GM18861 (cell line): ENCODE results near the gene SPDYE2.
"Not testable (repeated sequence)": the region's sequence is repeated elsewhere in the genome, so short reads cannot be mapped to it uniquely, and the experiment has no call there.

Source experiments
- ATAC-seq: cut with Tn5 transposase; IDR thresholded peaks from one replicate; pipeline ENCODE4 v1.9.1; 2021; ENCODE audit not compliant: unreplicated experiment

The SPDYE2 gene

DNA sequence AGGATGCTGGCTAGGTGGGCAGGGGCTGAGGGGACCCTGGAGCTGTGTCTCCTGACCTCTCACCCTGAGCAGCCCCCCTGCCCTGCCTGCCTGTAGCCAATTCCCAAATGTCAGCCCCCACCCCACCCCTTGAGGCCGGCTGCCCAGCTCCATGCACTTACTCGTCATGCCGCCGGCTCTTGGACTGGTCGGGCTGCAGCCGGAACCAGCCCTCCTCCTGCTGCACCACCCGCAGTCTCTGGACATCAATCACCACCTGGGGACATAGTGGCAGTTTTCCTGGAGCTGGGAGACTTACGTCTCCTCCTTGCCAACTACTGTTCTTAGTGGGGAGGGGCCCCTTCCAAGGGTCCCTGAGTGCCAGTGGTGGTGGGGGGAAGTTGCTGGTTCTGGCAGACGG lies 48.7 kb downstream of the SPDYE2 start:
- not testable (repeated sequence) for ATAC-seq

GRCh38 chr7:102602317-102602716 lies 51.3 kb downstream of the SPDYE2 start:
- ATAC-seq: not testable (repeated sequence)

DNA sequence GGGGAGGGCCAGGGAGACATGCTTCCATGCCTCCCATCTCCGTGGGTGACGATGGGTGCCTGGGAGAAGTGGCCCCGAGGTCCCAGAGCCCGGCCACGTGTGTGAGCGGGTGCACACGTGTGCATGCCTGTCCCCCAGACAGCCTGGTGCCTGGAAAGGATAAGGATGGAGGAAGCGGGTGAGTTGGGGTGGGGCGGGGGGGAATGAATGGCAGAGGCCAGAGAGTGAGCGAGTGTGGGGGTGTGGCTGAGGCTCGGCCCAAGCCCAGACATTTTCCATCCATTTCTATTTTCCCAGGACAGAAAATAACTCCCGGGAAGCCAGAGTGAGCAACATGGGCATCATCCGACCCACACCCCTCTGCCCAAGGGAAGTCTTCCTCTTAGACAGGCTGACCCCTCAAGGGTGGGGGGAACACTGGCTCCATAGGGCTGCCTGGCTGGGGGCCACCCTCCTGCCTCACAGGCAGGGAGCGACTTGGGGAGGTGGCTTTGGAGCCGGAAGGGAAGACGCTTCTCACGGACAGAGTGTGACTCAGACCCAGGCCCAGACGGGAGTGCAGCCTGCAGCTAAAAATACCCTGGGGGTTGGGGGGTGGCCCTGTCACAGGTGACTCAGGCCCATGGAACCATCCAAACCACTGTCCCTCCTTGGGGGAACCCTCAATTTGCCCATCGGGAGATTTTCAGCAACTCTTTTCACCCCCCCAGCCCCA lies 53.6 kb downstream of the SPDYE2 start:
- ATAC-seq: not testable (repeated sequence)

DNA sequence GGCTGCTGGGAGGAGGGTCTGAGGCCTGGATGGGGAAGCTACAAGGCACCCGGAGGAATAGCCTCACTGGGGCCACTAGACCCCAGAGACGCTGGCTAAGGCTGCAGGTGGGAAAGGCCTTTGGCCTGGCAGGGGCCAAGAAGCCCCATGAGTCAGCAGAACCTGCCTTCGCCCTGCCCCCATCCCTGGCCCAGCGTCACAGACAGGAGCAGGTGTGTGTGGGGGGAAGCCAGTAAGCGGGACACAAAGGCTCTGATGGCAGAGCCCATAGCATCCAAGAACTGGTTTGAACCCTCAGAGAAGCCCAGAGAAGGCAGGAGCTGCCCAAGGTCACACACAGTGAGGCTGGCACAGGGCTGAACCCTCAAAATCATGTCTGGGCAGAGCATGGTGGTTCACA lies 55.8 kb downstream of the SPDYE2 start:
- ATAC-seq: not testable (repeated sequence)

- ATAC-seq: not testable (repeated sequence)
Measured at GRCh38 chr7:102609734-102610133, 58.7 kb downstream of the SPDYE2 start.

DNA sequence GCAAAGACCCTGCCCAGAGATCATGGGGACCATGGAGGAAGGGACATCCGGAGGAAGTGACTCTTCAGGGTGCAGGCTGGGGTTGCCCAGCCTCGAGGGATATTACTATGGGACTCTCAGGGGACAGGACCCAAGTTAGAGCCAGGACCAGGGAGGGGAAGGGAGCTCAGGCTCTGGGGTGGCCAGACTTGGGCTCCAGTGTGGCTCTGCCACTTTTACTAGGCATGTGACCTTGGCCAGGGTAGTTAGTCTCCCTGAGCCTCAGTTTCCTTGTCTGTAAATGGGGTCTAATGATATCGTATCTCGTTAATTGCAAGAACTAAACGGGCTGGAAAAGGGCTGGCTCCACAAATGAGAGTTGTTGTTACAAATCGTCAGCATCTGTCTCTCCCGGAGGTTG lies 59.4 kb downstream of the SPDYE2 start:
- ATAC-seq: not testable (repeated sequence)

DNA sequence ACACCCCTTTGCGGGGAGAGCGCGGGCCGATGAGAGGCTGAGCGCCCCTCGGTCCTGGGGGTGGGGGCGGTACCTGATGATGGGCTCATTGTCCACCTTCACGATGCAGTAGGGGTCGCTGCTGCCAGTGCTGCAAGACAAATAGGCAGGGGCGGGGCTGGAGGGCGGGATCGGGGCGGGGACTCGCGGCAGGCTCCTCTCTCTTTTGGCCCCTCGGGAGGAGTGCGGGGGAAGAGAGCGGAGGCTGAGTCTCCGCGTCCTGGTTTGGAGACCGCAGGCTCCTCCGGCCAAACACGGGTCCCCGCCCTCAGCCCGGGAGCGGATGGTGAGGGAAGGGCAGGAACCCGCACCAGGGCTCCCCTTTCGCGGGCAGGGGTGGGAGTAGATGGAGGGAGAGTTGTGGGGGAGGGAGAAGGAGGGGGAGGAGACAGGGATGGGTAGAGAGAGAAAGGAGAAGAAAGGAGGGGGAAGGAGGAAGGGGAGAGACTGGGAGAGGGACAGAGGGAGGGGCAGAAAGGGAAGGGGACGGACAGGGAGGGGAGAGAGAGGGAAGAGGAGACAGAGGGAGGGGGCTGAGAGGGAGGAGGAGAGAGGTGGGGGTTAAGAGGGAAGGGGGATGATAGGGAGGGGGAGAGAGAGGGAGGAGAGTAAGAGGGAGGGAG lies 60.1 kb downstream of the SPDYE2 start:
- ATAC-seq: peak; percentile 16

GRCh38 chr7:102611675-102612325 lies 60.8 kb downstream of the SPDYE2 start:
- ATAC-seq: not testable (repeated sequence)
